GM12891 (cell line): ENCODE measurements around the gene FRMD8.

Source experiments
- POLR2A ChIP-seq: IDR thresholded peaks from 2 replicates; pipeline ENCODE4 v1.6.1; 2011; ENCODE audit warnings: low read depth, low read length, control low read depth
- POLR2AphosphoS5 ChIP-seq: IDR thresholded peaks from 2 replicates; pipeline ENCODE4 v1.6.1; 2011; ENCODE audit warnings: low read depth, low read length, control low read depth

GRCh38 chr11:65377777-65378176 is 8.7 kb upstream of the FRMD8 start:
- TF ChIP-seq POLR2A (no peak), POLR2AphosphoS5 (no peak)
